ENCODE results near the gene SUPT3H.
A peak's percentile ranks its signal among the peaks of the same experiment; 100 is the strongest.

Gene SUPT3H

GRCh38 chr6:44955145-44955544 lies 422.6 kb downstream of the SUPT3H start:
- no peak for DNase-seq (ENCODE audit: low read depth in 2 of 2)

GRCh38 chr6:44954281-44954680 lies 423.5 kb downstream of the SUPT3H start:
- no peak for DNase-seq (ENCODE audit: low read depth in 2 of 2)

GRCh38 chr6:44951253-44951747 lies 426.4 kb downstream of the SUPT3H start:
- no peak for DNase-seq (ENCODE audit: low read depth in 2 of 2)

- no peak for DNase-seq (ENCODE audit: low read depth in 2 of 2)
These were observed 428.0 kb downstream of the SUPT3H start for GRCh38 chr6:44949596-44950201.

DNA sequence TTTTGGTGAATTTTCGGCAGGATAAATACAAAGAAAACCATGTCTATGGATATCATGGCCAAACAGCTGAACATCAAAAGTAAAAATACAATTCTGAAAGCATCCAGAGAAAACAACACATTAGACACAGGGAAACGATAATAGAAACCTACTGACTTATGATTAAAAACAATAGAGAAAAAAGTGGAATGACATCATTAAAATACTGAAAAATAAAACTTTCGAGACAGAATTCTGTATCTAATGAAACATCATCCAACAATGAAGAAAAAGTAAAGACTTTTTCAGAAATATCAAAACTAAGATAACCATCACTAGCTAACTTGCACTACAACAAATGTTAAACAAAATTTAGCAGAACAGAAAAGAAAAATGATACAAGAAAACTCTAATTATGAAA lies 434.2 kb downstream of the SUPT3H start:
- no peak for DNase-seq (ENCODE audit: low read depth in 2 of 2)

GRCh38 chr6:44942798-44943197 lies 434.9 kb downstream of the SUPT3H start:
- DNase-seq (ENCODE audit: low read depth in 2 of 2), result no peak

DNA sequence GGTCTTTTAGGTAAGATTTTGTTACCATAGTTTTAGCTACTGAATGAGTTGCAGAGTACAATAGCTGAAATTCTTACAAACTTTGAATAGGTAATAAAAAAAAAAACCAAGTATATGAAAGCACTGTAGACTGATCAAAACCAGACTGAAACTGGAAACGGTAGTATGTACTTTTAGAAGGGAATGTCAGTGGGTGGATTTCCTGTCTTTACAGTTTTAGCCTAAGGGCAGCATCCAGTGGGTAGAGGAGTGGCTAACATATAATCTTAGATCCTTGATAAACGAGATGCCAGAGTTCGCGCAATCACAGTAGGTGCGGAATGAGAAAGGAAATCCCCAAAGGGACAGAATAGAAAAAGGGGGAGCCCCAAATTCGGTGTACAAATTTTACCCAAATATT lies 435.5 kb downstream of the SUPT3H start:
- DNase-seq (ENCODE audit: low read depth in 2 of 2), result no peak

DNA sequence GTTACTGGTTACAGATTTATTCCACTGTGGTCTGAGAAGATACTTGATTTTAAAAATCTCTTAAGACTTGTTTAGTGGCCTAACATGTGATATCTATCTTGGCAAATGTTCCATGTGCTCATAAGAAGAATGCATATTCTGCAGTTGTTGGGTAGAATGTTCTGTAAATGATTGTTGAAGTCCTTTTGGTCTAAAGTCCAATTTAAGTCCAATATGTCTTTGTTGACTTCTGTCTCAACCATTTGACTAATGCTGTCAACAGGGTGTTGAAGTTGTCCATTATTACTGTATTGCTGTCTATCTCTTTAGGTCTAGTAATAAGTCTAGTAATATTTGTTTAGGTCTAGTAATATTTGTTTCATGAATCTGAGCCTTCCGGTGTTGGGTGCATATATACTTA lies 437.4 kb downstream of the SUPT3H start:
- no peak for DNase-seq (ENCODE audit: low read depth in 2 of 2)

DNA sequence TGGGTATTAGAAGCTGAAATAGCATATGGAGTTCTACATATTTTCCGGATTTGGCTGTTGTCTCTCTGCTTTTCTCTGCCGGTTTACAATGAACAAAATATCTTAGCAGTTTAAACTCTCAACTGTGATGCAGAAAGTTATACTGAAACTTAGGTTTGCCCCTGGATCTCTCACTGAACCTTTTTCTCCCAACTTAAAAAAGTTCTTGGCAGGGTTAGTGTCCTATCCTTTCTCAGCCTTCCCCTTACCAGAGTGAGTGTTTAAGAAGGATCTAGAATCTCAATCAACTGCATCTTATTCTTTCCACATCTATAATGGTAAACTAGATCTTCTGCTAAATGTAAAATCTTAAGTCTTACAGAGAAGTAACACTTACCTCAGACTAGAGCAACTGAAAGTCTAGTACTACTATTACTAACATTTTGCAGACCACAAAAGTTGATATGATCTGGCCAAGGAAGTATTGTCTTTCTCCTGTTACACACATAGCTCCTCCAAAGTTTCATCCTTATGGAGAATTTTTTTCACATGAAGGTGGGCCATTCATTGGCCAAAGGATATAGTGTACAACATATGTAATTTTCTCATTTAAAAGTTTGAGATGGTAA lies 441.9 kb downstream of the SUPT3H start:
- no peak for DNase-seq (ENCODE audit: low read depth in 2 of 2)

DNA sequence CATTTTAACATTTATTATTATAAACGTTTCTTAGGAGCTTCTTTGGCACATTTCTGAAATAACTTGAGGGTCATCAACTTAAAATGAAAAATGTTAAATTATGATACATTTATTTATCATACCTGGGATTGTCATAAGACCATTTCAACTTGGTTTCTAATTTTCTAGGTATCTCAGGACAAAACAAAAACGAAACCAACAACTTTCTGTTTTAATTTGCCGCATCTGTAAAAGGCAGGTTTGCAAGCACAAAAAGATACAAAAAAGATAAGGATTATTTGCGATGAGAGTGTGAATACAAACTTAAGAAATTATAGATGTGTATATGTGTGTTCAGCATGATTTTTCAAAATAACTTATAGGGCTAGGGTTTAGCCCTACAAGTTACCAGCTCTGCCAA lies 444.6 kb downstream of the SUPT3H start:
- DNase-seq (ENCODE audit: low read depth in 2 of 2), result no peak

DNA sequence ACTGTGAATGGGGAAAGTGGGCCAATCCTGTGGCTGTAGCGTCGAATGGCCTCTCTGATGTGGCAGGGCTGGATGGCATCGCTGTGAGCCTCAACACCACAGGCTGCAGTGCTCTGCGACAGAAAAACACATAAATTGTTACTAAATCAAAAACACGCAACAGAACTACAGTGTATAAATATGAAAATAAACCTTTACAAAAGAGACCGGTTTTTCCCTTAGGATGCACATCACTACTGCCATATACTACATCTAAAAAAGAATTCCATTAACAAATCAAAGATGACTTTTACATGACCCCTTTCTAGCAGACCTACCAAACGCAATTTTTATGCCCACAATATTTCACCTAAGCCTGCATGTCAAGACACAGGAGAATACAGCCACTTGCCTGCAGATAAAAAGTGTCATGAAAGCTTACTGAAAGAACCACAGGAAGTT lies 445.1 kb downstream of the SUPT3H start:
- peak in 1 of 2 donors; percentile 13 for DNase-seq (ENCODE audit: low read depth in 2 of 2)

GRCh38 chr6:44931385-44931784 lies 446.3 kb downstream of the SUPT3H start:
- no peak for DNase-seq (ENCODE audit: low read depth in 2 of 2)

DNA sequence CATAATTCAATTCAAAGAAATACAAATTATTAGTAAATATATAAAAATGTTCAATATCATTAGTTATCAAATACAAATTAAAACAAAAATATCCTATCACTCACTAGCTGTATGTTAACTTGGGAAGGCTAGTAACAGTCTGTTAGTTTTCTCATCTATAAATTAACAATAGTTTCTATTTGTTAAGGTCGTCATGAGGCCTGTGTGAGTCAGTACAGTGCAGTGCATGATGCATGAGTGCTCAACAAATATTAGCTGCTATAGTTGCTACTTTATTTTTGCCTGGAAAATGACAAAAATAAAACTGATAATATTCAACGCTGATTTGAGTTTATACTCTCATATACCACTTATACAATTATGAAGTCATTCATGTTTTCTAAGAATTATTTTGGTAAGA lies 451.2 kb downstream of the SUPT3H start:
- no peak for DNase-seq (ENCODE audit: low read depth in 2 of 2)

- DNase-seq (ENCODE audit: low read depth in 2 of 2), result no peak
These were observed 452.5 kb downstream of the SUPT3H start for GRCh38 chr6:44925100-44925739.

GRCh38 chr6:44923444-44923843 lies 454.3 kb downstream of the SUPT3H start:
- DNase-seq (ENCODE audit: low read depth in 2 of 2), result no peak

DNA sequence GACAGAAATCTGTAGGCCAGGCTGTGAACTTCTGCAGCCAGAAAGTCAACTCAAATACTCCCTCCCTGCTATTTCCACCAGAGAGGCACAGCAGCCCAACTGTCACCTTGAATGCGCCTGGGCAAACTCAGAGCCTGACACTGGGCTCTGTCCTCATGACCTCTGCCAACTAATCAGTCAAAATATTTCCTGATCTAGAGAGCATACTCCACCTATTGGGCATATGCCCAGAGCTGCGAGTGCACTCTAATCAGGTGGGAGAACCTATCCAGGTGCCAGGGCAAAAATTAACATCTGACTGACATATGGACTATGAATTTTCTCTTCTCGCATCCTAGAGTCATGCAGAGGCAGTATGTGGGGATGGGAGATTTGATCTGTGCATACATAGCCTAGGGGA lies 455.9 kb downstream of the SUPT3H start:
- DNase-seq (ENCODE audit: low read depth in 2 of 2), result no peak

- no peak for DNase-seq (ENCODE audit: low read depth in 2 of 2)
These were observed 456.7 kb downstream of the SUPT3H start for GRCh38 chr6:44920952-44921491.

GRCh38 chr6:44918671-44919296 lies 458.9 kb downstream of the SUPT3H start:
- no peak for DNase-seq (ENCODE audit: low read depth in 2 of 2)

DNA sequence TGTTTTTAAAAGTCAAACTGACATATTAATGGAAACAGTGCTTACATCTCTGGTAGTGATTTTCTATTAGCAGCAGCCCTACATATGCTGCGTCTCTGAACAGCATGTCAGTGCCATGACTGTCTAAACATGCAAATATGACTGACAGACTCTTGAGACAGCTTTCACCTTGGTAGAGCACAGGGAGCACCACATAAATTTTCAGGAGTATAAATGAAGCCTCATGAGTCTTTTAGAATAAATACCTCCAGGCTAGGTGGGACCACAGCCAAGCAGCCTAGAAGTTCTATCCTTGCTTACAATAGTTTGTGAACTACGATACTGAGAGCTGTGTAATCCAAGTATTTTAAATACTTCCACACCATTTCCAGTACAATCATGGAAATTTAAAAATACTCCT lies 460.3 kb downstream of the SUPT3H start:
- no peak for DNase-seq (ENCODE audit: low read depth in 2 of 2)

- no peak for DNase-seq (ENCODE audit: low read depth in 2 of 2)
These were observed 462.6 kb downstream of the SUPT3H start for GRCh38 chr6:44915111-44915510.

GRCh38 chr6:44914141-44914540 lies 463.6 kb downstream of the SUPT3H start:
- no peak for DNase-seq (ENCODE audit: low read depth in 2 of 2)

GRCh38 chr6:44906761-44907160 lies 471.0 kb downstream of the SUPT3H start:
- no peak for DNase-seq (ENCODE audit: low read depth in 2 of 2)
